ENCODE measurements around the gene RAB3B.

- TF ChIP-seq EZH2 (IDR thresholded peaks at IDR 0.05; ENCODE audit: borderline replicate concordance, low read length) (no peak), CTCF (IDR thresholded peaks at IDR 0.05; ENCODE audit: low read length) (no peak)
Measured at GRCh38 chr1:51946300-51946699, 44.2 kb downstream of the RAB3B start.
